RWPE2 (cell line): ENCODE data around the gene FBXW2.
"Not testable (repeated sequence)": the region's sequence is repeated elsewhere in the genome, so short reads cannot be mapped to it uniquely, and the experiment has no call there.

Source experiments
- ATAC-seq: fragments of 200-7000 bp; cut with Tn5 transposase; 3 replicates; pipeline ENCODE4 v1.9.1; 2021; ENCODE audit warnings: low read depth
- DNase-seq: peaks from one replicate; pipeline ENCODE4 v3.0.0-alpha.2; 2020; ENCODE audit warnings: low spot score
- H3K27ac ChIP-seq: fragments of 450-650 bp; 2 replicates; pipeline ENCODE4 v1.5.1; 2017; ENCODE audit warnings: mild to moderate bottlenecking; ENCODE audit not compliant: poor library complexity, severe bottlenecking
- H3K27me3 ChIP-seq: fragments of 250-450 bp; sonication (Bioruptor Pico); 2 replicates; pipeline ENCODE4 v1.5.1; 2021; ENCODE audit warnings: mild to moderate bottlenecking, moderate library complexity; ENCODE audit not compliant: insufficient read depth, poor library complexity, severe bottlenecking
- H3K36me3 ChIP-seq: fragments of 250-450 bp; sonication (Bioruptor Pico); 2 replicates; pipeline ENCODE4 v1.5.1; 2020; ENCODE audit warnings: low read depth, mild to moderate bottlenecking, moderate library complexity
- H3K4me1 ChIP-seq: fragments of 250-450 bp; sonication (Bioruptor Pico); 2 replicates; pipeline ENCODE4 v1.5.1; 2021; ENCODE audit warnings: mild to moderate bottlenecking, moderate library complexity; ENCODE audit not compliant: insufficient read depth, poor library complexity, severe bottlenecking
- H3K4me3 ChIP-seq: fragments of 250-450 bp; sonication (Bioruptor Pico); 2 replicates; pipeline ENCODE4 v1.5.1; 2021; ENCODE audit warnings: mild to moderate bottlenecking, moderate library complexity; ENCODE audit not compliant: severe bottlenecking
- H3K9me3 ChIP-seq: fragments of 250-450 bp; sonication (Bioruptor Pico); 2 replicates; pipeline ENCODE4 v1.5.1; 2021; ENCODE audit warnings: mild to moderate bottlenecking, moderate library complexity; ENCODE audit not compliant: severe bottlenecking
- TF ChIP-seq, protein P1 (sequence below): fragments of 450-650 bp; IDR thresholded peaks from one replicate; pipeline ENCODE4 v1.5.1; 2017; ENCODE audit warnings: mild to moderate bottlenecking, moderate library complexity; ENCODE audit not compliant: poor library complexity, severe bottlenecking

The FBXW2 gene

DNA sequence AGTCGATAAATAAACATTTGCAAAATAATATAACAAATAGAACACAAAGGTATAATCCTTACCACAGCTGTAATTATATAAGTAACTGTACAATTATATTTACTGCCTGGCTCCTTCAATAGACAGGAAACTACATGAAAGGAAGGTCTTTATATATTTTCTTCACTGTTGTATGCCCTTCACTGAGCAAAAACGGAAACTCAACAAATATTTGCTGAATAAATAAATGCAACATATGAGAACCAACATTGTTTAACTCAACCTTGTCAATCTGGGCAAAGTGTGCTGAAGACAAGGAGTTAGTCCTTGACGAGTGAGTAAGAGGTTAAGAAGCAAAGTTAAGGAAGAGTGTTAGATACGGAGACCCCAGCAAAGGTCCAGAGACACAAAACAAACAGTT is 26.9 kb upstream of the FBXW2 start:
- Histone ChIP-seq H3K4me1 (no peaks in the 10 kb centered on the region), H3K36me3 (peaks cover 68% of the 10 kb centered on the region), H3K27me3 (no peaks in the 10 kb centered on the region), H3K27ac (no peak overlapping the region), H3K9me3 (peaks cover 2% of the 10 kb centered on the region), H3K4me3 (no peak overlapping the region)
- ATAC-seq: no peak
- TF ChIP-seq, protein P1, sequence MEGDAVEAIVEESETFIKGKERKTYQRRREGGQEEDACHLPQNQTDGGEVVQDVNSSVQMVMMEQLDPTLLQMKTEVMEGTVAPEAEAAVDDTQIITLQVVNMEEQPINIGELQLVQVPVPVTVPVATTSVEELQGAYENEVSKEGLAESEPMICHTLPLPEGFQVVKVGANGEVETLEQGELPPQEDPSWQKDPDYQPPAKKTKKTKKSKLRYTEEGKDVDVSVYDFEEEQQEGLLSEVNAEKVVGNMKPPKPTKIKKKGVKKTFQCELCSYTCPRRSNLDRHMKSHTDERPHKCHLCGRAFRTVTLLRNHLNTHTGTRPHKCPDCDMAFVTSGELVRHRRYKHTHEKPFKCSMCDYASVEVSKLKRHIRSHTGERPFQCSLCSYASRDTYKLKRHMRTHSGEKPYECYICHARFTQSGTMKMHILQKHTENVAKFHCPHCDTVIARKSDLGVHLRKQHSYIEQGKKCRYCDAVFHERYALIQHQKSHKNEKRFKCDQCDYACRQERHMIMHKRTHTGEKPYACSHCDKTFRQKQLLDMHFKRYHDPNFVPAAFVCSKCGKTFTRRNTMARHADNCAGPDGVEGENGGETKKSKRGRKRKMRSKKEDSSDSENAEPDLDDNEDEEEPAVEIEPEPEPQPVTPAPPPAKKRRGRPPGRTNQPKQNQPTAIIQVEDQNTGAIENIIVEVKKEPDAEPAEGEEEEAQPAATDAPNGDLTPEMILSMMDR: no peak
- DNase-seq: no peak

DNA sequence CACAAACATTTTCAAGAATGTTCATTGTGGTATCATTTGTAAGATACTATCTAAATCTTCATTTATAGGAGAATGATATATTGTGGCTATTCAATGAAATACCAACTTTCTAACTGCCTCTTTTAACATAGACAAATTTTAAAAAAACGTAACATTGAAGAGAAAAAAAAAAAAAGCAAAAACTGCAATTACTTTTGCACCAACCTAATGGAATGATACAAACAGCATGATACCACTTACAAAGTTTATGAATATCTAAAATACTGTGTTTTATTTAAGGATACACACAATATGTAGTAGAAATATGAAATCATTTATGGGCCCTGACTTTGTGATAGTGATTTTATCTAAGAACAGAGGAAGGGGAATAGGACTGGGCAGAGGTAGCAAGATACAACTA is 25.4 kb upstream of the FBXW2 start:
- Histone ChIP-seq H3K27me3 (no peaks in the 10 kb centered on the region), H3K4me1 (no peaks in the 10 kb centered on the region), H3K27ac (no peak overlapping the region), H3K36me3 (peaks cover 58% of the 10 kb centered on the region), H3K9me3 (peaks cover 2% of the 10 kb centered on the region), H3K4me3 (no peak overlapping the region)
- no peak for DNase-seq
- TF ChIP-seq, protein P1: no peak
- ATAC-seq: no peak

DNA sequence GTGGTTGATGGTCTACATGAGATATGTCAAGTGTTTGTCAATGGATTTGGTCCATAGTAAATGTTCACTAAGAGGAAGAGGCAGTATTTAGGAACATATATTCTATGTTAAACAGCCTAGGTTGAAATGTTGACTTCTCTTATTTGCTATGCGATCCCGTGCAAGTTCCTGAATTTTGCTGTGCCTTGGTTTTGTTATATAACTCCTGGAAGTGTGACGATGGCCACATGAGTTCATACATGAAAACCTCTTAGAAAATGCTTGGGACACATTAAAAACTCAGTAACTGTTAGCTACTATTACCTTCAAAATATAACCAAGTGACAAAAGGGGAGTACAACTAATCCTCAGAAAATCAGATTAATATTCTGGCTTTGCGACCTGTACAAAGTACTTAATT is 21.9 kb upstream of the FBXW2 start:
- no peak overlapping the region for H3K27ac ChIP-seq
- peaks cover 40% of the 10 kb centered on the region for H3K36me3 ChIP-seq
- no peak for ATAC-seq

DNA sequence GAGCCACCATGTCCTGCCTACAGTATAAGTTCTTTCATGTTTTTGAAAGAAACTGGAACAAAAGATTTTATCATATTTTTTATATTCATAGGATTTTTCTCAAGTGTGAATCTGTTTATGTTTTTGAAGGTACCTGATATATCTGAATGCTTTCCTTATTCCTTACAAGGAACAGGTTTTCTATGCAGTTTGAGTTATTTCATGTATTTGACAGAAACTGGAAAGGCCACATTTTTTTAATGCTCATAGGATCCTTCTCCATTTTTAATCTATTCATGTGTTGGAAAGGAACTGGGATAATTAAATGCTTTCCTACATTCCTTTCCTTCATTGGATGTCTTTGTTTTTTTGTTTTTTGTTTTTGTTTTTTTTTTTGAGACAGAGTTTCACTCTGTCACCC is 15.7 kb upstream of the FBXW2 start:
- H3K27me3 ChIP-seq: no peaks in the 10 kb centered on the region
- no peak for DNase-seq
- no peak for ATAC-seq
- no peaks in the 10 kb centered on the region for H3K36me3 ChIP-seq
- peaks cover 8% of the 10 kb centered on the region for H3K9me3 ChIP-seq
- H3K4me1 ChIP-seq: no peaks in the 10 kb centered on the region
- H3K4me3 ChIP-seq: no peak overlapping the region
- TF ChIP-seq, protein P1: no peak
- no peak overlapping the region for H3K27ac ChIP-seq

More for the DNA sequence above, 21.9 kb upstream of the FBXW2 start:
- Histone ChIP-seq H3K27me3 (no peaks in the 10 kb centered on the region), H3K4me1 (no peaks in the 10 kb centered on the region), H3K4me3 (no peak overlapping the region), H3K9me3 (no peaks in the 10 kb centered on the region)
- no peak for DNase-seq
- TF ChIP-seq, protein P1: no peak

DNA sequence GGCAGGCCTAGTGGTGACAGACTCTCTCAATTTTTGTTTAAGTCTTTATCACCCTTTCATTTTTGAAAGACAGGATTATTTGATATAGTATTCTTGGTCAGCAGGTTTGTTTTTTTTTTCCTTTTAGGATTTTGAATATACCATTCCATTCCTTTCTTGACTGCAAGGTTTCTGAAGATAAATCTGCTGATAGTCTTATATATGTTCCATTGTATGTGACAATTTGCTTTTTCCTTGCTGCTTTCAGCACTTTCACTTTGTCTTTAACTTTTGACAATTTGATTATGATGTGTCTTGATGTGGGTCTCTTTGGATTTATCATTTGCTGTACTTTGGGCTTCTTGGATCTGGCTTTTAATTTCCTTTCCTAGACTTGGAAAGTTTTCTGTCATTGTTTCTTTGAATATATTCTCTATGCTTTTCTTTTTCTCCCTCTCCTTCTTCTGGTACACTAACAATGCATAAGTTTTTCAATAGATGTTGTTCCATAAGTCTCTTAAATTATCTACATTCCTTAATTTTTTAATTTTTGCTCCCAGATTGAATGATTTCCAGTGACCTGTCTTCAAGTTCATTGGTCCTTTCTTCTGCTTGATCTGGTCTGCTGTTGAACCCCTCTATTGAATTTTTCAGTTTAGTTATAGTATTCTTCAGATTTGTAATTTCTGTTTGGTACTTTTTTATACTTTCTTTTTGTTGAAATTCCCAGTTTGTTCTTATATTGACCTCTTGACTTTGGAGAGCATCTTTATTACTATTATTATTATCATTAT is 14.6 kb upstream of the FBXW2 start:
- DNase-seq (no peak), ATAC-seq (no peak)
- H3K27me3 ChIP-seq: no peaks in the 10 kb centered on the region
- H3K36me3 ChIP-seq: no peaks in the 10 kb centered on the region
- H3K4me3 ChIP-seq: no peak overlapping the region
- H3K9me3 ChIP-seq: peaks cover 8% of the 10 kb centered on the region
- TF ChIP-seq, protein P1: no peak
- no peak overlapping the region for H3K27ac ChIP-seq
- no peaks in the 10 kb centered on the region for H3K4me1 ChIP-seq

DNA sequence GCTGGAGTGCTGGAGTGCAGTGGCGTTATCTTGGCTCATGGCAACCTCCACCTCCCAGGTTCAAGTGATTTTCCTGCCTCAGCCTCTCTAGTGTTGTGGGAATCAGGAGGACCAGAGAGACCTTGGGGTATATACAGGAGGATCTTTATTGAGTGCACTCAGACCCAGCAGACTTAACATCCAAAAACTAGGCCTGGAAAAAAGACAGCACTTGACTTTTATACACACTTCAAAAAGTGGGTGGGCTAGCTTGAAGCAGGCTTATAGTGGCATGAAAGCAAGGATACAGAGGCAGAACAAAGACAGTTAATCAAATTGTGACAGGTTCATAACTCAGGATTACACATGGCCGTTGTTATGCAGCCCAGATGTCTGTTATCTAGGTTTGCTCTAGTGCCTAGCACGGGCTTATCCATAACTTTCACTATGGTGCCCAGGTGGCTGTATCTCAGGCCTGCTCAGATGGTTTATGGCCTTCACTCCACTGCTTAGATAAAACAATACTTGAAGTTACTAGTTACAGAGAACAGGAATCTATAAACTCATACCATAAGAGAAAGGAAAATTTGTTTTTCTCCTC is 11.7 kb upstream of the FBXW2 start:
- ATAC-seq, H3K36me3 ChIP-seq, H3K27ac ChIP-seq, H3K27me3 ChIP-seq, DNase-seq, H3K4me1 ChIP-seq, H3K9me3 ChIP-seq, H3K4me3 ChIP-seq: not testable (repeated sequence)
